ENCODE measurements around the gene ABHD8. TPM values are rescaled to one million over a fixed set of nuclear protein-coding genes. Genes with fewer than 3 reads are reported as not detected.

The ABHD8 gene
- total and polyA plus RNA-seq, 2 experiments from 2014 or later, result 5.5 to 16.5 TPM

- Histone ChIP-seq H3K27me3 (ENCODE audit: insufficient read depth) (no peaks in the 10 kb centered on the region), H3K79me2 (replicated peaks; ENCODE audit: insufficient read depth) (peaks cover 25% of the 10 kb centered on the region), H3K9me2 (ENCODE audit: insufficient read depth) (no peaks in the 10 kb centered on the region), H2AFZ (no peak overlapping the region), H3K36me3 (ENCODE audit: insufficient read depth) (peaks cover 10% of the 10 kb centered on the region; the same call in 1 of the 2 replicates), H3K4me3 (no peak overlapping the region), H4K20me1 (replicated peaks; ENCODE audit: insufficient read depth) (peaks cover 16% of the 10 kb centered on the region), H3K27ac (ENCODE audit: low read depth) (no peak overlapping the region), H3K4me2 (no peak overlapping the region), H3K4me1 (ENCODE audit: insufficient read depth) (peaks cover 9% of the 10 kb centered on the region), H3F3A (replicated peaks; ENCODE audit: low read depth) (peaks cover 8% of the 10 kb centered on the region; the same call in 1 of the 2 replicates)
- ATAC-seq (no peak), DNase-seq (ENCODE audit: low spot score) (no peak)
- Mint-ChIP-seq H3K4me3 (no peak overlapping the region), H3K4me1 (peaks cover 12% of the 10 kb centered on the region), H3K36me3 (ENCODE audit: low read depth) (peaks cover 39% of the 10 kb centered on the region), H3K27ac (no peak overlapping the region), H3K27me3 (ENCODE audit: insufficient read depth, low read depth, poor library complexity) (peaks cover 18% of the 10 kb centered on the region), H3K9me3 (no peaks in the 10 kb centered on the region; the same call in 2 of the 3 replicates)
- TF ChIP-seq ZNF462 (CRISPR knock-in tag; IDR thresholded peaks at IDR 0.05), result no peak
- TF ChIP-seq REST (IDR thresholded peaks at IDR 0.05; ENCODE audit: unreplicated experiment), result no peak
- TF ChIP-seq ETS1 (IDR thresholded peaks at IDR 0.05), result no peak
- no peak for TF ChIP-seq CTCF (conservative IDR thresholded peaks at IDR 0.05; ENCODE audit: low read depth in 2 of 2)
- TF ChIP-seq EZH2 (IDR thresholded peaks at IDR 0.05; ENCODE audit: low read depth, unreplicated experiment), result no peak
- TF ChIP-seq STAT1 (IDR thresholded peaks at IDR 0.05; ENCODE audit: unreplicated experiment), result no peak
- no peak for TF ChIP-seq JUNB (IDR thresholded peaks at IDR 0.05; ENCODE audit: unreplicated experiment)
- TF ChIP-seq POLR2AphosphoS5 (IDR thresholded peaks at IDR 0.05; ENCODE audit: low read depth), result no peak
- TF ChIP-seq ZNF331 (CRISPR knock-in tag; IDR thresholded peaks at IDR 0.05; ENCODE audit: low read depth), result no peak
Measured at GRCh38 chr19:17314007-17314593, 10.9 kb upstream of the ABHD8 start.
